Kidney capillary endothelial cell (primary cell): ENCODE measurements around the gene NRXN3.

Source experiments
- DNase-seq: peaks from one replicate; pipeline ENCODE4 v3.0.0-alpha.2; 2018; ENCODE audit warnings: low spot score

Gene NRXN3

GRCh38 chr14:79543348-79543747 lies 1373.2 kb downstream of the NRXN3 start:
- DNase-seq: no peak

DNA sequence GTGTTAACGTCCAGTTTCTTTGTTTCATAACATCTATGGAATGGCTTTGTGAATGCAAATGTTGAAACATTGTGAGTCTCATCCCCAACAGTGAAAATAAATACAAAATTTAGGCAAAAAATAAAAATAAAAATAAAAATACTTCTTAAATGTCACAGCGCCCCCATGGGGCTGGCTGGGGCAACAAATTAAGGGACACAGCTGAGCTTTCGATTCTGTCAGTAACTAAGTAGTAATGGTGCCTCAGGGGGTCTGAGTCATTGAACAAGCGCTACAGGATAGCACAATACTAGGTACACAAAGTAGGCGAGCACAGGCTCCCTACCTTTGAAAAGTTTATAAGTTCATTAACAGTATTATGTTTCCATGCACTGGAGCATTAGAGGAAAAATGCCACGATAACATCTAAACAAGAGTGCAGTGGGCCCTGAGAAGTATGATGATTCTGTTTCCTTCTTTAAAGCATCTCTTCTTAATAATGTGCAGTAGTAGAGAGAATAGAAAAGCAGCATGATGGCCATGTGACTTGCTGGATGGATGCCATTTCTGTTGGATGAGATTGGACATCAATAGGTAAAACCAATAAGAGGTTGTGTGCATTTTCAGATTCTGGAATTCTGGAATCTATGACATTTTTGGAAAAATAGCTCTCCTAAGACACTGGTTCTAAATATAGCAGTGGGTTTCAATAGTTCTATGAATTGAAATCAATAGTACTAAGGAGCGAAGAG lies 1374.0 kb downstream of the NRXN3 start:
- peak; percentile 36 for DNase-seq

- DNase-seq: no peak
Measured at GRCh38 chr14:79544698-79545070, 1374.5 kb downstream of the NRXN3 start.

- no peak for DNase-seq
Measured at GRCh38 chr14:79548836-79549235, 1378.7 kb downstream of the NRXN3 start.

GRCh38 chr14:79549515-79549914 lies 1379.3 kb downstream of the NRXN3 start:
- DNase-seq: no peak

DNA sequence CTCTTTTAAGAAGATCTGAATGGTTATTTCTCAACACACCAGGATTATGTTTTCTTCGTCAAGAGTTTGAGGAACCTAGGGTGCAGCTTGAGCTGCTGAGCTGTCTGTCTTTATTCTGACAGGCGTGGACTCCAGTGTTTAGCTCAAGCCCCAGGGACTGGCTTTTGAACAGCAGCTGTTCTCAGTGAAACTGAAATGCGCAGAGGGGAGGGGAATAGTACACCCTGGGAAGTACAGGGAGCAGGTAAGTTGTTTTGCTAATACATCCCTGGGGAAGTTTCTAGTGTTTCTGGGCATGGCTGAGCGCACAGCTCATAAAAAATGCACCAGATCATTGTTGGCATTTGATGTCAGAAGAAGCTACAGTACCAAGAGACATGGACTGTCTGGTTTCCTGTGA lies 1381.3 kb downstream of the NRXN3 start:
- DNase-seq: no peak

- DNase-seq: no peak
Measured at GRCh38 chr14:79552778-79553177, 1382.6 kb downstream of the NRXN3 start.

DNA sequence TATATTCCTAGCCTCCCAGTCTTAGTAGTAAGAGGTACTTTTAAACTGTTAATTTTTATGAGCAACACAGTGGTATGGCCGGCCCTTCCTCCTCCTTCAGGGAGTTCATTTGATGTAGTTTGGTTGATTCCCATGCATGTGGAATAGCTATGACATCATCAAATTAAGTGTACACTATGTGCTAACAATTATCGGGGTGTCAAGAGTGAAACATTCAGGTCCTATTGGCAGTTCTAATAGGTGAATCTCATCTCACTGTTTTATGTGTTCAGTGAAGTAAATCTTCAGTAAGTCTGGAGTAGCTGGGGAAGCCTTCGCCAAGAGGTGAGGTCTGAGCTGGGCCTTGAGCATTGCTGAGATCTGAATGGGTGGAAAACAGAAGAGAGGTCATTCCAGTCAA lies 1384.6 kb downstream of the NRXN3 start:
- no peak for DNase-seq

DNA sequence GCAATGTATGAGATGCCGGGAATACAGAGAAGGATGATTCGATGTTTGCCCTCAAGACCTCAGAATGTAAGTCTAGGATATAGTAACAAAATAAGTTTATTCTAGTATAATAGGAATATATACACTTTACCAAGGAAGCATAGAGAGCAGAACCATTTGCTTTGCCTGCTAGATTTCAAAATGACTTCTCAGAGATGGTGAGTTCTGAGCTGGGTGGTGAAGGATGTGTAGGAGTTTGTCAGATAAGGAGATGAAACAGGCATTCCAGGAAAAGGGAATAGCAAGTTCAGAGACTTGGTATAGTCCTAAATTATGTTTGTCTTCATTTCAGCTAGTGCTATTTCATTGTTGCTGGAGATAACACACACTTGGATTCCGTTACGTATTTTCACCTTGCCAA lies 1385.3 kb downstream of the NRXN3 start:
- DNase-seq: no peak

- no peak for DNase-seq
Measured at GRCh38 chr14:79557309-79557708, 1387.1 kb downstream of the NRXN3 start.

GRCh38 chr14:79562185-79562584 lies 1392.0 kb downstream of the NRXN3 start:
- DNase-seq: no peak

DNA sequence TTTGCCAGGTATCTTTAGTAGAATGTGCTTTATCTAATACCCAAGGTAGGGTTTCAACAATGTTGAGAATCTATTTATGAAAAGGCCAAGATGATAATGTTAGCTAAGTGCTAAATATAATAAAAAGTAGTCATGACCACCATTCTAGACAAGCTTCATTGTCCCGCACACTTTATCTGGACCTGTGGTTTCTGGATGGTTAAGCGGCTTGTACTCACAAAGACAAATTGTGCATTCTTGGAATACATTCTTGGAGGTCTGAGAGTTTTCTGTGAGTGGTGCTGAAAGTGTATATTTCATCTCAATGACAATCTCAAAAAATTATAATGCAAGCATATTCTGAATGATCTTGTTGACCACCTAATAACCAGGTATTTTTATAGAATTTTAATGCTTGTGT lies 1394.2 kb downstream of the NRXN3 start:
- no peak for DNase-seq

GRCh38 chr14:79567306-79567705 lies 1397.1 kb downstream of the NRXN3 start:
- DNase-seq: no peak

GRCh38 chr14:79568594-79568993 lies 1398.4 kb downstream of the NRXN3 start:
- DNase-seq: no peak

GRCh38 chr14:79569072-79569471 lies 1398.9 kb downstream of the NRXN3 start:
- DNase-seq: no peak

GRCh38 chr14:79570648-79571047 lies 1400.5 kb downstream of the NRXN3 start:
- no peak for DNase-seq

DNA sequence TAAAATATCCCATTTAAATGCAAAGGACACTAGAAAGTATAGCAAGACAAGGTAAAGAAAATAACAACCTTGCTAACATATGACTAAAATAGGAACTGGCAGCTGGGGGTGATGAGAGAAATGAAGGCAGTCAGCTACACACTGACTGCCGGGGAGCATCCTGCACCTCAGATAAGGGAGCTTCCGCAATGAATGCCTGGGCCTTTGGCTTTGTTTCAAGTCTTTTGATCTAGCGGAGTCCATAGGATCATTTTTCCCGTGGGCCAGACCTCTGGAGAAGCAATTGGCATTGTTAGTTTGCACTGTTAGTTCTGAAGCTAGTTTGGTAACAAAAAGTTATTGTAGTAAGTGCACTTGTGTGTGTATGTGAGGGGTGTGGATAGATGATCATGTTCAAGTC lies 1401.2 kb downstream of the NRXN3 start:
- no peak for DNase-seq

DNA sequence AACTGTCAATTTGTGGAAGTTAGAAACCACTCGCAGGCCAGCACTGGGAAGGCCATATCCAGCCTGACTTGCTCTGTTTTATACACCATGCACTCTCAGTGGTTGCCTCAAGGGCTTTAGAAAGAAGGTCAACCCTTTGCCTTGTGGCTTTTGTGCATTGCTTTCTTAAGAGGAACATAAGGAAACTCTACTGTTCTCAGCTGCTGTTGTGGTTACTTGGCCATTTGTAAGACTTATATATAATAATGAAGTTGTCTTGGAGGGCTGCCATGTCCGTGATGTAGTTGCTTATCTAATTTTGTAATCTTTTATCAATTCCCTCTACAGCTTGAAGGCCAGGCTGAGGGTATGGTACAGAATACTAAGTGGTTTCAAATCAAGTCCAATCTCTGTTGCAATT lies 1403.3 kb downstream of the NRXN3 start:
- no peak for DNase-seq

GRCh38 chr14:79575032-79575431 lies 1404.9 kb downstream of the NRXN3 start:
- no peak for DNase-seq

- DNase-seq: no peak
Measured at GRCh38 chr14:79576424-79576823, 1406.3 kb downstream of the NRXN3 start.

- DNase-seq: no peak
Measured at GRCh38 chr14:79578470-79578869, 1408.3 kb downstream of the NRXN3 start.

- no peak for DNase-seq
Measured at GRCh38 chr14:79580414-79580813, 1410.2 kb downstream of the NRXN3 start.

- DNase-seq: no peak
Measured at GRCh38 chr14:79580906-79581305, 1410.7 kb downstream of the NRXN3 start.

DNA sequence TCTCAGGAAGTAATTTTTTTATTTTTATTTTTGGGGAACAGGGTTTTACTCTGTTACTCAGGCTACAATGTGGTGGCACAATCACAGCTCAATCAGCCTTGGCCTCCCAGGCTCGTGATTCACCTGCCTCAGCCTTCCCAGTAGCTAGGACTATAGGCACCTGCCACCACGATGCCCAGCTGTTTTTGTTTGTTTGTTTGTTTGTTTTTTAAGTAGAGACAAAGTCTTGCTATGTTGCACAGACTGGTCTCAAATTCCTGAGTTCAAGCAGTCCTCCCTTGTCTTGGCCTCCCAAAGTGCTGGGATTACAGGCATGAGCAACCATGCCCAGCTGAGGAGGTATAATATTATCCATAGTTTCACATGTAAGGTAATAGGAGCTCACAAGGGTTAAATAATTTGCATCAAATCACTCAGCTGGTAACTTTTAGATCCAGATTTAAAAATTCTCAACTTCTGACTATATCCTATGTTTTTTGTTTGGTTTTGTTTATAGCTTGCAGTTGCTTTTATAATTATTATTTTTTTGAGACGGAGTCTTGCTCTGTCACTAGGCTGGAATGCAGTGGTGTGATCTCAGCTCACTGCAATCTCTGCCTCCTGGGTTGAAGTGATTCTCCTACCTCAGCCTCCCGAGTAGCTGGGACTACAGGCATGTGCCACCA lies 1411.9 kb downstream of the NRXN3 start:
- DNase-seq: no peak
